Uterus (tissue), 4 donors: Measurements from ENCODE around the gene IRGC. TPM values are rescaled to one million over a fixed set of nuclear protein-coding genes. Genes with fewer than 3 reads are reported as not detected.

ENCODE experiments used
- DNase-seq, 2 donors: peaks; one replicate each; pipeline ENCODE4 v3.0.0-alpha.2; 2019 to 2020
- H3K27ac ChIP-seq, 2 donors: fragments of 200-600 bp; sonication (generic); 1 replicate in 1 of 2; 2 replicates in 1 of 2; pipeline ENCODE4 v1.5.1; 2016 to 2018
- H3K27me3 ChIP-seq, 2 donors: fragments of 200-600 bp; sonication (generic); one replicate each; pipeline ENCODE4 v1.5.1; 2018 to 2019; ENCODE audit warnings: control low read depth in 1 of 2
- H3K36me3 ChIP-seq, 2 donors: fragments of 200-600 bp; sonication (generic); one replicate each; pipeline ENCODE4 v1.5.1; 2019; ENCODE audit warnings: control low read depth in 1 of 2
- H3K4me1 ChIP-seq, 2 donors: fragments of 200-600 bp; sonication (generic); one replicate each; pipeline ENCODE4 v1.5.1; 2018 to 2019; ENCODE audit warnings: control low read depth in 1 of 2
- H3K4me3 ChIP-seq, 2 donors: fragments of 200-600 bp; sonication (generic); 1 replicate in 1 of 2; 2 replicates in 1 of 2; pipeline ENCODE4 v1.5.1; 2018 to 2019; ENCODE audit warnings: mild to moderate bottlenecking in 1 of 2
- H3K9me3 ChIP-seq, 2 donors: fragments of 200-600 bp; sonication (generic); one replicate each; pipeline ENCODE4 v1.5.1; 2019; ENCODE audit warnings: control low read depth in 1 of 2
- POLR2A ChIP-seq, 2 donors: fragments of 450-650 bp; IDR thresholded peaks; one replicate each; pipeline ENCODE4 v1.6.1; 2016; ENCODE audit warnings: antibody characterized with exemption in 2 of 2, mild to moderate bottlenecking in 1 of 2, moderate library complexity in 1 of 2
- intact Hi-C: fragments of 100-400 bp; cut with DNase I; formaldehyde crosslinking; loops from one replicate; pipeline ENCODE4 v1.15.1; 2023; ENCODE audit warnings: low total_unique reads
- total RNA-seq, 4 donors: library from RNA; depleted of rRNA in 3 of 4; stranded (reverse); fragments of >200 nt in 3 of 4; gene quantifications; one replicate each; pipeline versions ENCODE4 v1.1.0 to v1.2.4, GENCODE V29; 2014 to 2023
- TF ChIP-seq, protein P1 (sequence below), 4 experiments: fragments of 200-600 bp in 2 of 4; fragments of 450-650 bp in 2 of 4; sonication (generic) in 2 of 4; IDR thresholded peaks; one replicate each; pipeline ENCODE4 v1.5.1; 2016 to 2019; ENCODE audit warnings: antibody characterized with exemption in 4 of 4, mild to moderate bottlenecking in 2 of 4, moderate library complexity in 1 of 4
- donor health status: DM: yes; HTN: yes; CAD: no.

The IRGC gene
- total RNA-seq, 4 donors from 2014 or later: not detected

DNA sequence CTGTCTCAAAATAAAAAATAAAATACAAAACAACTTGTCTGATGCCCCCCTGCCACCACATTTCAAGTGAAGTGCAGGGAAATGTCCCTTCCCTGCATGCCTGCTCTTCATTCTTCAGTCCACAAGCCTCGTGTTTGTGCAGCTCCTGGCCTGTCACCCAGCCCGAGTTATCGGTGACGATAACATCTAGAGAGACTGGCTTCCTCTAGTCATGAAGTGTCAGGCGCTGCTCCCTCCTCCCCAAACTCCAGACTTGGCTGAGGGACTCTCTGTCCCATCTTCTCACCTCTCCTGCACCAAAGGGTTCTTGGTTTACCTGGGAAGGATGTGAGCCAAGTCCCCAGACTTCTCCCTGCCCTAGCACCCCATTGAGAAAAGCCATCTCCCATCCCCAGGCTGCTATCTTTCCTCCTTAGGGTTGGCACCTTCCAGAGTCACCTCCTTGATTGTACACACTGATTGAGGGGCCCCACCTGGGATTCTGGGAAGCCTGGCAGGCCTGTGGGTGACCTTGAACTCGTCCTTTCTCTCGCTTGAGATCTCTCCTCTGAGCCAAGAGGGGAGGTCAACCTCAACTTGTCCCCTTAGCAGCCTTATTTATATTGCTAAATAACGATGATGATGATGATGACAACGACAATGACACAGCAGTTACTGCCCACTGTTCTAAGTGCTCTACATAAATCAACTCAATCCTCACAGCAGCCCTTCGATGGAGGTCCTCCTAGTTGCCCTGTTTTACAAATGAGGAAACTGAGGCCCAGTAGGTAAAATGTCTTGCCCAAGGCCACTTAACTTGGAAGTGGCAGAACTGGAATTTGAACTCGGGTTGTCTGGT, 32.8 kb upstream of the IRGC start:
- Histone ChIP-seq H3K27ac (no peak overlapping the region), H3K4me3 (no peak overlapping the region), H3K36me3 (no peaks in the 10 kb centered on the region), H3K4me1 (no peaks in the 10 kb centered on the region), H3K27me3 (no peaks in the 10 kb centered on the region), H3K9me3 (no peaks in the 10 kb centered on the region)
- intact Hi-C loops: no loop called here
- TF ChIP-seq POLR2A (IDR thresholded peaks at IDR 0.05): no peak
- DNase-seq: no peak

DNA sequence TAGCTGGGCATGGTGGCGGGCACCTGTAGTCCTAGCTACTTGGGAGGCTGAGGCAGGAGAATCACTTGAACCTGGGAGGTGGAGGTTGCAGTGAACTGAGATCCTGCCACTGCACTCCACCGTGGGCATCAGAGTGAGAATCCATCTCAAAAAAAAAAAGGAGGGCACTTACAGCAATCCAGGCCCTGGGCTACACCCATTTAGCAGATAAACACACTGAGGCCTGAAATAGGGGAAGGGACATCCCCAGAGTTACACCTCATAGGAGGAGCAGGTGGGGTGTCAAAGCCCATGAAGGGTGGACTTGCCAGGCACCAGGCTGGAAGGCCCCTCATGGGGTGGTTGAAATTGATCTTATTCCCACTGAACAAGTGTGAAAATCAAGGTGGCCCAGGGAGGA, 32.0 kb upstream of the IRGC start:
- no peak for TF ChIP-seq POLR2A (IDR thresholded peaks at IDR 0.05)
- TF ChIP-seq, protein P1, sequence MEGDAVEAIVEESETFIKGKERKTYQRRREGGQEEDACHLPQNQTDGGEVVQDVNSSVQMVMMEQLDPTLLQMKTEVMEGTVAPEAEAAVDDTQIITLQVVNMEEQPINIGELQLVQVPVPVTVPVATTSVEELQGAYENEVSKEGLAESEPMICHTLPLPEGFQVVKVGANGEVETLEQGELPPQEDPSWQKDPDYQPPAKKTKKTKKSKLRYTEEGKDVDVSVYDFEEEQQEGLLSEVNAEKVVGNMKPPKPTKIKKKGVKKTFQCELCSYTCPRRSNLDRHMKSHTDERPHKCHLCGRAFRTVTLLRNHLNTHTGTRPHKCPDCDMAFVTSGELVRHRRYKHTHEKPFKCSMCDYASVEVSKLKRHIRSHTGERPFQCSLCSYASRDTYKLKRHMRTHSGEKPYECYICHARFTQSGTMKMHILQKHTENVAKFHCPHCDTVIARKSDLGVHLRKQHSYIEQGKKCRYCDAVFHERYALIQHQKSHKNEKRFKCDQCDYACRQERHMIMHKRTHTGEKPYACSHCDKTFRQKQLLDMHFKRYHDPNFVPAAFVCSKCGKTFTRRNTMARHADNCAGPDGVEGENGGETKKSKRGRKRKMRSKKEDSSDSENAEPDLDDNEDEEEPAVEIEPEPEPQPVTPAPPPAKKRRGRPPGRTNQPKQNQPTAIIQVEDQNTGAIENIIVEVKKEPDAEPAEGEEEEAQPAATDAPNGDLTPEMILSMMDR (IDR thresholded peaks at IDR 0.05): no peak
- intact Hi-C loops: no loop called here
- Histone ChIP-seq H3K4me3 (no peak overlapping the region), H3K27ac (no peak overlapping the region), H3K4me1 (no peaks in the 10 kb centered on the region), H3K9me3 (no peaks in the 10 kb centered on the region), H3K36me3 (no peaks in the 10 kb centered on the region), H3K27me3 (no peaks in the 10 kb centered on the region)
- no peak for DNase-seq

DNA sequence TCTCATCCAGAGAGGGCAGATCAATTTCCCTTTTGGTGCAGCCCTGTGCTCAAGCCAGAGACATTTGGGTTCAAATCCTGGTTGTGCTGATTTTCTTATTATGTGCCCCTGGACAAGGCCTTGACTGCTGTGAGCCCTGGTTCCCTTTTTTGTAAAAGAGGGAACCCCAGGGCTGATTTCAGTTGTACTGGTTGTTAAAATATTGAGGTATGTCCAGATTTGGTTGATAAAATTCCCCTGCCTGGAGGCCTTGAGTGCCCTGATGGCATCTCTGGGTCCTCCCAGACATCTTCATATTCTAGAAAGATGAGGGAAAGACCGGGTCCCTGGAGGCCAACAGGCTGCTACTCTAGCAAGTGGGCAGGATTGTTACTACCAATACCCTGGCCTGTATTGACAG, 31.6 kb upstream of the IRGC start:
- Histone ChIP-seq H3K27ac (no peak overlapping the region), H3K4me3 (no peak overlapping the region), H3K9me3 (no peaks in the 10 kb centered on the region), H3K36me3 (no peaks in the 10 kb centered on the region), H3K4me1 (no peaks in the 10 kb centered on the region), H3K27me3 (no peaks in the 10 kb centered on the region)
- no peak for DNase-seq
- no peak for TF ChIP-seq POLR2A (IDR thresholded peaks at IDR 0.05)
- TF ChIP-seq, protein P1 (IDR thresholded peaks at IDR 0.05): no peak
- intact Hi-C loops: no loop called here

DNA sequence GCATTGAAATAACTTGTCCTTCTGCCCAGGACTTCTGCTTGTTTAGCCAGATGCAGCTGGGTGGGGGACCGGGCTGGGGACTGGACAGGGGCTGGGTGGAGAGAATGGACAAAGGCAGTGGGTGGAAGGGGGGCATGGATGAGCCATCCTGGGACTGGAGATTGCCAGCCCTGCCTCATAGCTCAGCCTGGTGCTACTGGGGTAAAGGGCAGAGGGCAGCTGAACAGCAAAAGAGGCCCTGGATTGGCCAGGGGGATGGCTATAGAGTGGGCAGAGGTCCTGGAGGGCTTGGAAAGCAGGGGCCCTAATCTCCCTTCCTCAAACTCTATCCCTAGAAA, 28.2 kb upstream of the IRGC start:
- no peak for DNase-seq
- Histone ChIP-seq H3K9me3 (peaks cover 0 to 9% of the 10 kb centered on the region in 2 donors), H3K36me3 (no peaks in the 10 kb centered on the region), H3K4me1 (no peaks in the 10 kb centered on the region), H3K27ac (no peak overlapping the region), H3K27me3 (no peaks in the 10 kb centered on the region), H3K4me3 (no peak overlapping the region)
- intact Hi-C loops: no loop called here
- TF ChIP-seq POLR2A (IDR thresholded peaks at IDR 0.05): no peak
- TF ChIP-seq, protein P1 (IDR thresholded peaks at IDR 0.05): no peak

DNA sequence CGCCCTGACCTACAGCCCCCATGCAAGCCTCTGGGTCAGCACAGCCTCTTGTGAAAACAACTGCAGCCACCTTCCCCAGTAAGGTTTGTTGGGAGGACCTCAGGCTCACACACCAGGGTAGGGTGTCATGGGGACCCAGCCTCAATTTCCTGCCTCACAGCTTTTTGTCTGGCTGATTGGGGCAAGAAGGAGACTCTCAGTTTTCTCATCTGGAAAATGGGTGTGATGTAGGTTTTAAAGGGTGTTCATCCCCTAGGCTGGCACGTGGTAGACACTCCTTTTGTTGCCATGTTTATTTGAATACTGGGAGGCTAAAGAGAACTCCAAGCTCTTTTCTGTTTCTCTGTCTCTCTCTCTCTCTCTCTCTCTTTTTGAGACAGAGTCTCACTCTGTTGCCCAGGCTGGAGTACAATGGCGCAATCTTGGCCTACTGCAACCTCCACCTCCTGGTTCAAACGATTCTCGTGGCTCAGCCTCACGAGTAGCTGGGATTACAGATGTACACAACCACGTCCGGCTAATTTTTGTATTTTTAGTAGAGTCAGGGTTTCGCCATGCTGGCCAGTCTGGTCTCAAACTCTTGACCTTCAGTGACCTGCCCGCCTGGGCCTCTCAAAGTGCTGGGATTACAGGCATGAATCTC, 27.7 kb upstream of the IRGC start:
- H3K4me1 ChIP-seq: no peaks in the 10 kb centered on the region
- H3K36me3 ChIP-seq: no peaks in the 10 kb centered on the region
- H3K9me3 ChIP-seq: peaks cover 0 to 9% of the 10 kb centered on the region in 2 donors
- no peak for TF ChIP-seq POLR2A (IDR thresholded peaks at IDR 0.05)
- TF ChIP-seq, protein P1 (IDR thresholded peaks at IDR 0.05): no peak
- no peaks in the 10 kb centered on the region for H3K27me3 ChIP-seq
- no peak for DNase-seq
- H3K27ac ChIP-seq: no peak overlapping the region
- intact Hi-C loops: no loop called here
- no peak overlapping the region for H3K4me3 ChIP-seq
